Fibroblast of upper back skin (primary cell): ENCODE data around the gene KATNIP.

Experiments used
- DNase-seq: peaks from one replicate; pipeline ENCODE4 v3.0.0-alpha.2; 2013

The KATNIP gene

GRCh38 chr16:27549746-27550581 is at the start of gene KATNIP, which contains the start of gene GTF3C1:
KATNIP (plus strand) TSS chr16:27550144; CDS start chr16:27550171, 27 bp downstream.
GTF3C1 (minus strand) TSS chr16:27549913; CDS start chr16:27549890, 23 bp downstream.
- DNase-seq: peak; percentile 99

GRCh38 chr16:27500801-27501200 is 49.1 kb upstream of the KATNIP start:
- DNase-seq: peak; percentile 5

GRCh38 chr16:27503662-27504061 is 46.3 kb upstream of the KATNIP start:
- DNase-seq: no peak

- no peak for DNase-seq
These were observed 44.4 kb upstream of the KATNIP start for GRCh38 chr16:27505297-27506236.

- no peak for DNase-seq
These were observed 43.2 kb upstream of the KATNIP start for GRCh38 chr16:27506771-27507170.

GRCh38 chr16:27508476-27508875 is 41.5 kb upstream of the KATNIP start:
- no peak for DNase-seq

- no peak for DNase-seq
These were observed 38.1 kb upstream of the KATNIP start for GRCh38 chr16:27511657-27512448.

GRCh38 chr16:27514806-27515205 is 35.1 kb upstream of the KATNIP start:
- no peak for DNase-seq

GRCh38 chr16:27515874-27516353 is 34.0 kb upstream of the KATNIP start:
- no peak for DNase-seq

- no peak for DNase-seq
These were observed 33.6 kb upstream of the KATNIP start for GRCh38 chr16:27516365-27516764.

GRCh38 chr16:27517664-27518063 is 32.3 kb upstream of the KATNIP start:
- DNase-seq: no peak

- DNase-seq: no peak
These were observed 31.7 kb upstream of the KATNIP start for GRCh38 chr16:27518226-27518625.

GRCh38 chr16:27520982-27521673 is 28.8 kb upstream of the KATNIP start:
- DNase-seq: peak; percentile 17

- DNase-seq: no peak
These were observed 27.7 kb upstream of the KATNIP start for GRCh38 chr16:27522173-27522707.

- no peak for DNase-seq
These were observed 23.8 kb upstream of the KATNIP start for GRCh38 chr16:27526180-27526579.

GRCh38 chr16:27528294-27528693 is 21.6 kb upstream of the KATNIP start:
- DNase-seq: no peak

- DNase-seq: peak; percentile 91
These were observed 20.0 kb upstream of the KATNIP start for GRCh38 chr16:27529962-27530361.

GRCh38 chr16:27531186-27531585 is 18.8 kb upstream of the KATNIP start:
- no peak for DNase-seq

GRCh38 chr16:27531826-27532800 is 17.8 kb upstream of the KATNIP start:
- no peak for DNase-seq

GRCh38 chr16:27534256-27534655 is 15.7 kb upstream of the KATNIP start:
- no peak for DNase-seq
